Rectal smooth muscle tissue (tissue), 1 donor: ENCODE measurements around the gene CTU2.

ENCODE experiments used
- H3K27ac ChIP-seq: one replicate; pipeline ENCODE4 v1.7.0; 2013; ENCODE audit warnings: low read depth, low read length, inconsistent platforms
- H3K27me3 ChIP-seq: one replicate; pipeline ENCODE4 v1.7.0; 2013; ENCODE audit warnings: low read length; ENCODE audit not compliant: control insufficient read depth, insufficient read depth
- H3K36me3 ChIP-seq: one replicate; pipeline ENCODE4 v1.7.0; 2013; ENCODE audit warnings: low read length; ENCODE audit not compliant: control insufficient read depth, insufficient read depth
- H3K4me1 ChIP-seq: one replicate; pipeline ENCODE4 v1.7.0; 2013; ENCODE audit warnings: low read length; ENCODE audit not compliant: control insufficient read depth, insufficient read depth
- H3K4me3 ChIP-seq: one replicate; pipeline ENCODE4 v1.7.0; 2013; ENCODE audit warnings: low read length
- H3K9ac ChIP-seq: one replicate; pipeline ENCODE4 v1.7.0; 2013; ENCODE audit warnings: low read length

Gene CTU2

GRCh38 chr16:88694221-88695087 is 11.8 kb upstream of the CTU2 start:
- Histone ChIP-seq H3K36me3 (peaks cover 18% of the 10 kb centered on the region), H3K4me3 (no peak overlapping the region), H3K27ac (no peak overlapping the region), H3K9ac (no peak overlapping the region), H3K4me1 (no peaks in the 10 kb centered on the region), H3K27me3 (no peaks in the 10 kb centered on the region)

- no peak overlapping the region for H3K27ac ChIP-seq
- H3K4me3 ChIP-seq = no peak overlapping the region
- no peaks in the 10 kb centered on the region for H3K27me3 ChIP-seq
- no peak overlapping the region for H3K9ac ChIP-seq
- H3K36me3 ChIP-seq = peaks cover 21% of the 10 kb centered on the region
- no peaks in the 10 kb centered on the region for H3K4me1 ChIP-seq
Observed at GRCh38 chr16:88695218-88695617, 11.1 kb upstream of the CTU2 start.

GRCh38 chr16:88695753-88696152 is 10.6 kb upstream of the CTU2 start:
- Histone ChIP-seq H3K36me3 (peaks cover 21% of the 10 kb centered on the region), H3K4me1 (no peaks in the 10 kb centered on the region), H3K27ac (no peak overlapping the region), H3K9ac (no peak overlapping the region), H3K4me3 (no peak overlapping the region), H3K27me3 (no peaks in the 10 kb centered on the region)

GRCh38 chr16:88696441-88696840 is 9.9 kb upstream of the CTU2 start:
- no peak overlapping the region for H3K27ac ChIP-seq
- H3K27me3 ChIP-seq = no peaks in the 10 kb centered on the region
- peaks cover 21% of the 10 kb centered on the region for H3K36me3 ChIP-seq
- no peaks in the 10 kb centered on the region for H3K4me1 ChIP-seq
- no peak overlapping the region for H3K9ac ChIP-seq
- no peak overlapping the region for H3K4me3 ChIP-seq

GRCh38 chr16:88697116-88697830 is 9.0 kb upstream of the CTU2 start:
- Histone ChIP-seq H3K4me3 (no peak overlapping the region), H3K27me3 (no peaks in the 10 kb centered on the region), H3K9ac (no peak overlapping the region), H3K36me3 (peaks cover 21% of the 10 kb centered on the region), H3K27ac (no peak overlapping the region), H3K4me1 (no peaks in the 10 kb centered on the region)

- Histone ChIP-seq H3K27me3 (no peaks in the 10 kb centered on the region), H3K9ac (no peak overlapping the region), H3K27ac (no peak overlapping the region), H3K4me3 (no peak overlapping the region), H3K36me3 (peaks cover 21% of the 10 kb centered on the region), H3K4me1 (no peaks in the 10 kb centered on the region)
Observed at GRCh38 chr16:88697831-88698615, 8.3 kb upstream of the CTU2 start.

GRCh38 chr16:88698646-88699045 is 7.7 kb upstream of the CTU2 start:
- Histone ChIP-seq H3K4me1 (no peaks in the 10 kb centered on the region), H3K36me3 (peaks cover 21% of the 10 kb centered on the region)

GRCh38 chr16:88699180-88699579 is 7.1 kb upstream of the CTU2 start:
- Histone ChIP-seq H3K36me3 (peaks cover 21% of the 10 kb centered on the region), H3K4me3 (no peak overlapping the region), H3K27me3 (no peaks in the 10 kb centered on the region), H3K9ac (no peak overlapping the region), H3K27ac (no peak overlapping the region), H3K4me1 (no peaks in the 10 kb centered on the region)

More at GRCh38 chr16:88698646-88699045, 7.7 kb upstream of the CTU2 start:
- no peak overlapping the region for H3K27ac ChIP-seq
- H3K9ac ChIP-seq = no peak overlapping the region
- H3K27me3 ChIP-seq = no peaks in the 10 kb centered on the region
- no peak overlapping the region for H3K4me3 ChIP-seq

GRCh38 chr16:88700322-88700635 is 6.0 kb upstream of the CTU2 start:
- Histone ChIP-seq H3K4me3 (no peak overlapping the region), H3K4me1 (peaks cover 3% of the 10 kb centered on the region), H3K27me3 (no peaks in the 10 kb centered on the region), H3K36me3 (peaks cover 21% of the 10 kb centered on the region), H3K9ac (no peak overlapping the region), H3K27ac (no peak overlapping the region)

GRCh38 chr16:88700636-88701482 is 5.4 kb upstream of the CTU2 start:
- peaks cover 21% of the 10 kb centered on the region for H3K36me3 ChIP-seq
- peak overlapping the region; percentile 49 for H3K9ac ChIP-seq
- peaks cover 6% of the 10 kb centered on the region for H3K4me1 ChIP-seq
- no peaks in the 10 kb centered on the region for H3K27me3 ChIP-seq
- peak overlapping the region; percentile 48 for H3K4me3 ChIP-seq
- H3K27ac ChIP-seq = no peak overlapping the region

- H3K36me3 ChIP-seq = peaks cover 21% of the 10 kb centered on the region
- H3K4me3 ChIP-seq = peak overlapping the region; percentile 48
- H3K27me3 ChIP-seq = no peaks in the 10 kb centered on the region
- peaks cover 6% of the 10 kb centered on the region for H3K4me1 ChIP-seq
- peak overlapping the region; percentile 49 for H3K9ac ChIP-seq
- no peak overlapping the region for H3K27ac ChIP-seq
Observed at GRCh38 chr16:88701581-88702370, 4.5 kb upstream of the CTU2 start.
